Smooth muscle cell (in vitro differentiated cells): Measurements from ENCODE around the gene ASTN2. TPM values are rescaled to one million over a fixed set of nuclear protein-coding genes. Genes with fewer than 3 reads are reported as not detected.

Experiments used
- DNase-seq: peaks from one replicate; lab custom pipeline; 2025; ENCODE audit not compliant: unreplicated experiment; lab: John Stamatoyannopoulos, UW
- H2AFZ ChIP-seq: fragments of 200-600 bp; sonication (generic); 2 replicates; pipeline ENCODE4 v1.6.0; 2016; ENCODE audit warnings: antibody characterized with exemption, low read depth, mild to moderate bottlenecking
- H3F3A ChIP-seq: fragments of 200-600 bp; sonication (generic); 2 replicates; pipeline ENCODE4 v1.6.0; 2017; ENCODE audit warnings: antibody characterized with exemption, low read depth
- H3K27ac ChIP-seq: fragments of 200-600 bp; sonication (generic); 2 replicates; pipeline ENCODE4 v1.5.1; 2016; ENCODE audit warnings: low read depth, mild to moderate bottlenecking
- H3K27me3 ChIP-seq: fragments of 200-600 bp; sonication (generic); 2 replicates; pipeline ENCODE4 v1.6.1; 2016; ENCODE audit warnings: low read depth, mild to moderate bottlenecking
- H3K36me3 ChIP-seq: fragments of 200-600 bp; sonication (generic); 2 replicates; pipeline ENCODE4 v1.5.1; 2016; ENCODE audit warnings: low read depth
- H3K4me1 ChIP-seq: fragments of 200-600 bp; sonication (generic); 2 replicates; pipeline ENCODE4 v1.5.1; 2016; ENCODE audit warnings: low read depth
- H3K4me2 ChIP-seq: fragments of 200-600 bp; sonication (generic); 2 replicates; pipeline ENCODE4 v1.6.0; 2016; ENCODE audit warnings: mild to moderate bottlenecking
- H3K4me3 ChIP-seq: fragments of 200-600 bp; sonication (generic); 2 replicates; pipeline ENCODE4 v1.5.1; 2016; ENCODE audit warnings: mild to moderate bottlenecking
- H3K79me2 ChIP-seq: fragments of 200-600 bp; sonication (generic); 2 replicates; pipeline ENCODE4 v1.6.0; 2016; ENCODE audit warnings: low read depth, mild to moderate bottlenecking
- H3K9ac ChIP-seq: fragments of 200-600 bp; sonication (generic); 2 replicates; pipeline ENCODE4 v1.6.0; 2016; ENCODE audit warnings: low read depth
- H3K9me3 ChIP-seq: fragments of 200-600 bp; sonication (generic); replicated peaks from 2 replicates; pipeline ENCODE4 v1.5.1; 2016; ENCODE audit warnings: low read depth
- H4K20me1 ChIP-seq: fragments of 200-600 bp; sonication (generic); 2 replicates; pipeline ENCODE4 v1.6.0; 2016; ENCODE audit warnings: low read depth
- CTCF ChIP-seq: fragments of 200-600 bp; sonication (generic); IDR thresholded peaks from 2 replicates; pipeline ENCODE4 v1.5.1; 2017; ENCODE audit warnings: borderline replicate concordance, mild to moderate bottlenecking, antibody characterized with exemption; ENCODE audit not compliant: insufficient read depth, poor library complexity, severe bottlenecking
- WGBS: methylation state at CpG from one replicate; pipeline ENCODE4 v1.1.7; 2016; ENCODE audit warnings: low lambda C conversion rate; 5-methylcytosine and 5-hydroxymethylcytosine counted together
- polyA plus RNA-seq: library from polyadenylated mRNA; unstranded; fragments of >200 nt; fragmentation: Nextera tagmentation; extraction: Ambion mirVana; gene quantifications from 2 replicates; pipeline ENCODE4 v1.2.1, GENCODE V29; 2016
- total RNA-seq: library from RNA; depleted of rRNA; stranded (reverse); fragments of >200 nt; gene quantifications from 2 replicates; pipeline ENCODE4 v1.2.3, GENCODE V29; 2014

The ASTN2 gene
- total and polyA plus RNA-seq, 2 experiments from 2014 or later, result 6.5 to 6.7 TPM

GRCh38 chr9:116716438-116716837 is 698.4 kb downstream of the ASTN2 start:
- DNase-seq, result no peak
- Histone ChIP-seq H3K9ac (no peak overlapping the region), H4K20me1 (no peaks in the 10 kb centered on the region), H3K4me2 (no peak overlapping the region), H3K27ac (no peak overlapping the region), H3K36me3 (no peaks in the 10 kb centered on the region), H3K79me2 (no peaks in the 10 kb centered on the region), H3F3A (no peaks in the 10 kb centered on the region), H2AFZ (no peak overlapping the region), H3K4me1 (no peaks in the 10 kb centered on the region), H3K27me3 (no peaks in the 10 kb centered on the region), H3K4me3 (no peak overlapping the region), H3K9me3 (no peaks in the 10 kb centered on the region)
- no peak for TF ChIP-seq CTCF

DNA sequence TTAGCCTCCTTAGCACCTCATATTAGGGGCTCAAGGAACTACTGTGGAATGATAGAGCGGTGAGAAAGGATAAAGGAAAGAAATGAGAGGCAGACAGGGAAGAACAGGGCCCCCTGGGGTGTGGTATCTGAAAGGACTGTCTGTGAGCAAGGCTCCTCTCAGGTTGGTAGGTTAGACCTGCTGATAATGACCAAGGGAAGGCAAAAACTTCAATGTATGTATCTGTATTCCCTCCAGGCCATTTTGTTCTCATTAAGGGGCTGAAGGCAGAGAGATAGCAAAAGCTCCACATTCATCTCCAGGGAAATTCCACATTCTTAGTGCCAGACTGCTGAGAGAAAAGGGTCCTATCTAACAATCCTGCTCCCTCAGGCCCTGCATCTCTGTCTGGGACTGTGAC is 699.1 kb downstream of the ASTN2 start:
- H3K9me3 ChIP-seq, result no peaks in the 10 kb centered on the region
- H3K36me3 ChIP-seq, result no peaks in the 10 kb centered on the region
- H3K9ac ChIP-seq, result no peak overlapping the region
- no peaks in the 10 kb centered on the region for H4K20me1 ChIP-seq
- 77% methylated on average over 1 of the region's 1 CpG for WGBS
- no peak for TF ChIP-seq CTCF
- H3K4me3 ChIP-seq, result no peak overlapping the region
- H3K79me2 ChIP-seq, result no peaks in the 10 kb centered on the region
- H3K4me1 ChIP-seq, result no peaks in the 10 kb centered on the region
- DNase-seq, result no peak
- no peaks in the 10 kb centered on the region for H3F3A ChIP-seq
- H3K27me3 ChIP-seq, result no peaks in the 10 kb centered on the region
- no peak overlapping the region for H3K4me2 ChIP-seq
- no peak overlapping the region for H2AFZ ChIP-seq
- no peak overlapping the region for H3K27ac ChIP-seq

DNA sequence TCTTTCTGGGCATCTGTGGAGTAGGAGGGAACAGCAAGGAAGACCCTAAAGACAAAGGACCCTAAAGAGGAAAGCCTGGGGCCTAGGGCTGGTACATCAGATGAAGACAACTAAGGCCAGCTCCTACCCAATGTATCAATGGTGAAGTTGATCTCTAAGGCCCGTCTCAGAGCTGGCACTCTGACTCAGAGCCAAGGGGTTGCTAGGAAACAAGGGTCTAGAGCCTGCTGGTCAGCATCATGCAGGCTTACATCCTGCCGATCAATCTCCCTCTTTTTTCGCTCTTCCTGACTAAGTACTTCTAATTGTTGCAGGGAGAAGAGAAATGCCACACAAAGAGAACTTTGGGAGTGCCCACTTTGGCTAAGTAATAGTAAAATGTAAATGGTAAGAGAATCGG is 701.6 kb downstream of the ASTN2 start:
- Histone ChIP-seq H3K79me2 (no peaks in the 10 kb centered on the region), H3K4me1 (no peaks in the 10 kb centered on the region), H3K9me3 (no peaks in the 10 kb centered on the region), H3K4me2 (no peak overlapping the region), H3F3A (no peaks in the 10 kb centered on the region), H3K27me3 (no peaks in the 10 kb centered on the region), H4K20me1 (peaks cover 3% of the 10 kb centered on the region), H2AFZ (no peak overlapping the region), H3K36me3 (no peaks in the 10 kb centered on the region), H3K27ac (no peak overlapping the region), H3K9ac (no peak overlapping the region), H3K4me3 (no peak overlapping the region)
- DNase-seq, result no peak
- WGBS, result 56% methylated on average over 4 of the region's 4 CpGs
- no peak for TF ChIP-seq CTCF

GRCh38 chr9:116712781-116713180 is 702.1 kb downstream of the ASTN2 start:
- no peaks in the 10 kb centered on the region for H3K4me1 ChIP-seq
- H3K4me2 ChIP-seq, result no peak overlapping the region
- no peak overlapping the region for H2AFZ ChIP-seq
- H3K79me2 ChIP-seq, result no peaks in the 10 kb centered on the region
- no peak overlapping the region for H3K27ac ChIP-seq
- H3K4me3 ChIP-seq, result no peak overlapping the region
- H4K20me1 ChIP-seq, result peaks cover 8% of the 10 kb centered on the region
- no peak overlapping the region for H3K9ac ChIP-seq
- no peak for TF ChIP-seq CTCF
- WGBS, result 92% methylated on average over 3 of the region's 3 CpGs
- no peak for DNase-seq
- no peaks in the 10 kb centered on the region for H3F3A ChIP-seq
- H3K36me3 ChIP-seq, result no peaks in the 10 kb centered on the region
- no peaks in the 10 kb centered on the region for H3K9me3 ChIP-seq
- H3K27me3 ChIP-seq, result no peaks in the 10 kb centered on the region
